Esophagus muscularis mucosa (tissue), 3 donors: Measurements from ENCODE around the gene HSPB1.
"Not testable (repeated sequence)": the region's sequence is repeated elsewhere in the genome, so short reads cannot be mapped to it uniquely, and the experiment has no call there.

Experiments
- CTCF ChIP-seq, 3 experiments: fragments of 200-600 bp in 2 of 3; fragments of 450-650 bp in 1 of 3; sonication (generic) in 2 of 3; IDR thresholded peaks; one replicate each; pipeline ENCODE4 v1.5.1; 2017 to 2019; ENCODE audit warnings: antibody characterized with exemption in 3 of 3, mild to moderate bottlenecking in 2 of 3, moderate library complexity in 1 of 3
- POLR2A ChIP-seq: fragments of 450-650 bp; IDR thresholded peaks from one replicate; pipeline ENCODE4 v1.6.1; 2017; ENCODE audit warnings: antibody characterized with exemption, moderate library complexity, mild to moderate bottlenecking, low read depth

- not testable (repeated sequence) for TF ChIP-seq CTCF (IDR thresholded peaks at IDR 0.05); POLR2A
These were observed 7.0 kb downstream of the HSPB1 start for GRCh38 chr7:76309341-76310101.
